ENCODE results near the gene SUN3. TPM values are rescaled to one million over a fixed set of nuclear protein-coding genes. Genes with fewer than 3 reads are reported as not detected.

Gene SUN3
- total RNA-seq, 1 donor: not detected

- peak; percentile 21 for DNase-seq (ENCODE audit: low read depth)
- no peak for TF ChIP-seq CTCF (IDR thresholded peaks at IDR 0.05; ENCODE audit: insufficient read depth, low read length)
- peak overlapping the region; percentile 65 for H3K4me3 ChIP-seq (ENCODE audit: low read depth, low read length)
Measured at GRCh38 chr7:48035967-48036478, 7.1 kb upstream of the SUN3 start.

GRCh38 chr7:48035301-48035966 lies 6.5 kb upstream of the SUN3 start, which contains the start of gene C7orf57:
Gene C7orf57, plus strand, starts transcription at chr7:48035543. Its CDS starts 766 bp downstream, at chr7:48036309.
- no peak for TF ChIP-seq CTCF (IDR thresholded peaks at IDR 0.05; ENCODE audit: insufficient read depth, low read length)
- H3K4me3 ChIP-seq (ENCODE audit: low read depth, low read length): peak within 1 kb of the TSS; percentile 65
- peak; percentile 76 for DNase-seq (ENCODE audit: low read depth)

- no peak for DNase-seq (ENCODE audit: low read depth)
- no peak for TF ChIP-seq CTCF (IDR thresholded peaks at IDR 0.05; ENCODE audit: insufficient read depth, low read length)
- H3K4me3 ChIP-seq (ENCODE audit: low read depth, low read length): no peak overlapping the region
Measured at GRCh38 chr7:48033922-48034321, 5.0 kb upstream of the SUN3 start.

GRCh38 chr7:48031111-48031510 lies 2.2 kb upstream of the SUN3 start:
- TF ChIP-seq CTCF (IDR thresholded peaks at IDR 0.05; ENCODE audit: insufficient read depth, low read length): no peak
- H3K4me3 ChIP-seq (ENCODE audit: low read depth, low read length): no peak overlapping the region
- DNase-seq (ENCODE audit: low read depth): no peak

GRCh38 chr7:48025624-48026023 lies 3.3 kb downstream of the SUN3 start:
- TF ChIP-seq CTCF (IDR thresholded peaks at IDR 0.05; ENCODE audit: insufficient read depth, low read length): no peak
- H3K4me3 ChIP-seq (ENCODE audit: low read depth, low read length): no peak overlapping the region
- no peak for DNase-seq (ENCODE audit: low read depth)

- no peak for TF ChIP-seq CTCF (IDR thresholded peaks at IDR 0.05; ENCODE audit: insufficient read depth, low read length)
- DNase-seq (ENCODE audit: low read depth): no peak
- H3K4me3 ChIP-seq (ENCODE audit: low read depth, low read length): no peak overlapping the region
Measured at GRCh38 chr7:48017674-48018073, 11.2 kb downstream of the SUN3 start.
